Breast epithelium (tissue), 4 donors: ENCODE measurements around the gene APBA1. TPM values are rescaled to one million over a fixed set of nuclear protein-coding genes. Genes with fewer than 3 reads are reported as not detected.

ENCODE experiments used
- DNase-seq, 2 donors: peaks; one replicate each; pipeline ENCODE4 v3.0.0-alpha.2; 2019; ENCODE audit warnings: low spot score in 2 of 2
- H3K27ac ChIP-seq, 2 donors: fragments of 200-600 bp; sonication (generic) in 1 of 2; one replicate each; pipeline ENCODE4 v1.5.1; 2016 to 2019; ENCODE audit warnings: mild to moderate bottlenecking in 1 of 2
- H3K27me3 ChIP-seq, 2 donors: fragments of 200-600 bp; sonication (generic) in 1 of 2; one replicate each; pipeline versions ENCODE4 v1.5.1 to v1.6.0; 2017 to 2019; ENCODE audit warnings: control low read depth in 1 of 2, mild to moderate bottlenecking in 1 of 2
- H3K36me3 ChIP-seq: fragments of 200-600 bp; one replicate; pipeline ENCODE4 v1.5.1; 2019
- H3K4me1 ChIP-seq, 2 donors: fragments of 200-600 bp; sonication (generic); one replicate each; pipeline ENCODE4 v1.5.1; 2016 to 2019; ENCODE audit warnings: control low read depth in 1 of 2
- H3K4me3 ChIP-seq, 3 donors: fragments of 200-600 bp; sonication (generic); 1 replicate in 2 of 3; 2 replicates in 1 of 3; pipeline ENCODE4 v1.5.1; 2016 to 2019; ENCODE audit warnings: mild to moderate bottlenecking in 3 of 3, moderate library complexity in 2 of 3
- H3K9me3 ChIP-seq, 2 donors: fragments of 200-600 bp; sonication (generic) in 1 of 2; one replicate each; pipeline ENCODE4 v1.5.1; 2016 to 2019; ENCODE audit warnings: control low read depth in 1 of 2
- CTCF ChIP-seq, 3 donors: fragments of 450-650 bp; IDR thresholded peaks; one replicate each; pipeline ENCODE4 v1.5.1; 2016 to 2017; ENCODE audit warnings: antibody characterized with exemption in 3 of 3, mild to moderate bottlenecking in 3 of 3, moderate library complexity in 3 of 3
- POLR2A ChIP-seq: fragments of 450-650 bp; IDR thresholded peaks from one replicate; pipeline ENCODE4 v1.6.1; 2016; ENCODE audit warnings: antibody characterized with exemption, mild to moderate bottlenecking, moderate library complexity
- POLR2AphosphoS5 ChIP-seq, 3 donors: sonication (generic); formaldehyde crosslinking; IDR thresholded peaks; one replicate each; pipeline ENCODE4 v1.6.1; 2017; ENCODE audit warnings: antibody characterized with exemption in 3 of 3
- intact Hi-C: fragments of 100-400 bp; cut with DNase I; formaldehyde crosslinking; loops from one replicate; pipeline ENCODE4 v1.15.1; 2023; ENCODE audit warnings: low total_unique reads
- total RNA-seq, 3 donors: library from RNA; depleted of rRNA; stranded (reverse); fragments of >200 nt; gene quantifications; one replicate each; pipeline ENCODE4 v1.1.0, GENCODE V29; 2016

APBA1 gene
- total RNA-seq, 3 donors from 2014 or later: 6.9 to 8.0 (median 7.8) TPM

GRCh38 chr9:69391946-69392345 lies 280.2 kb downstream of the APBA1 start:
- H3K27ac ChIP-seq: peak overlapping the region; percentile 36 to 50
- H3K27me3 ChIP-seq: no peaks in the 10 kb centered on the region
- no peak overlapping the region for H3K4me3 ChIP-seq
- peaks cover 0 to 14% of the 10 kb centered on the region in 2 donors for H3K4me1 ChIP-seq
- H3K36me3 ChIP-seq: no peaks in the 10 kb centered on the region
- TF ChIP-seq CTCF (IDR thresholded peaks at IDR 0.05): no peak
- TF ChIP-seq POLR2A: no peak
- no peak for TF ChIP-seq POLR2AphosphoS5 (IDR thresholded peaks at IDR 0.05)
- DNase-seq: no peak
- intact Hi-C loops: no loop called here
- no peaks in the 10 kb centered on the region for H3K9me3 ChIP-seq

GRCh38 chr9:69391487-69391886 lies 280.7 kb downstream of the APBA1 start:
- Histone ChIP-seq H3K27ac (peak overlapping the region; percentile 36 to 50), H3K9me3 (no peaks in the 10 kb centered on the region), H3K27me3 (no peaks in the 10 kb centered on the region), H3K4me3 (no peak overlapping the region), H3K4me1 (peaks cover 0 to 14% of the 10 kb centered on the region in 2 donors), H3K36me3 (no peaks in the 10 kb centered on the region)
- intact Hi-C loops: no loop called here
- no peak for TF ChIP-seq CTCF (IDR thresholded peaks at IDR 0.05)
- TF ChIP-seq POLR2AphosphoS5 (IDR thresholded peaks at IDR 0.05): no peak
- no peak for TF ChIP-seq POLR2A
- no peak for DNase-seq

- H3K4me3 ChIP-seq: no peak overlapping the region
- intact Hi-C loops: no loop called here
- no peak for TF ChIP-seq CTCF (IDR thresholded peaks at IDR 0.05)
- TF ChIP-seq POLR2A: no peak
- no peak for TF ChIP-seq POLR2AphosphoS5 (IDR thresholded peaks at IDR 0.05)
- peaks cover 0 to 14% of the 10 kb centered on the region in 2 donors for H3K4me1 ChIP-seq
- no peaks in the 10 kb centered on the region for H3K27me3 ChIP-seq
- peak overlapping the region; percentile 23 to 55 for H3K27ac ChIP-seq
- H3K36me3 ChIP-seq: no peaks in the 10 kb centered on the region
- no peak for DNase-seq
- H3K9me3 ChIP-seq: no peaks in the 10 kb centered on the region
Observed at GRCh38 chr9:69389437-69389995, 282.7 kb downstream of the APBA1 start.

- H3K27ac ChIP-seq: peak overlapping the region; percentile 23 to 55
- TF ChIP-seq POLR2A (no peak), POLR2AphosphoS5 (IDR thresholded peaks at IDR 0.05) (no peak), CTCF (IDR thresholded peaks at IDR 0.05) (no peak)
- peaks cover 0 to 14% of the 10 kb centered on the region in 2 donors for H3K4me1 ChIP-seq
- no peak overlapping the region for H3K4me3 ChIP-seq
- H3K9me3 ChIP-seq: no peaks in the 10 kb centered on the region
- H3K36me3 ChIP-seq: no peaks in the 10 kb centered on the region
- intact Hi-C loops: no loop called here
- H3K27me3 ChIP-seq: no peaks in the 10 kb centered on the region
- DNase-seq: no peak
Observed at GRCh38 chr9:69388596-69388995, 283.6 kb downstream of the APBA1 start.

GRCh38 chr9:69386651-69387050 lies 285.5 kb downstream of the APBA1 start:
- H3K9me3 ChIP-seq: no peaks in the 10 kb centered on the region

More at GRCh38 chr9:69386651-69387050, 285.5 kb downstream of the APBA1 start:
- TF ChIP-seq POLR2A (no peak), POLR2AphosphoS5 (IDR thresholded peaks at IDR 0.05) (no peak)
- H3K4me1 ChIP-seq: peaks cover 0 to under 1% of the 10 kb centered on the region in 2 donors
- H3K27ac ChIP-seq: no peak overlapping the region
- no peaks in the 10 kb centered on the region for H3K36me3 ChIP-seq
- no peak overlapping the region for H3K4me3 ChIP-seq
- H3K27me3 ChIP-seq: no peaks in the 10 kb centered on the region
- intact Hi-C loops: no loop called here
- no peak for DNase-seq
